ENCODE results near the gene TRIM37. TPM values are rescaled to one million over a fixed set of nuclear protein-coding genes. Genes with fewer than 3 reads are reported as not detected.

TRIM37 gene
- total RNA-seq, 1 donor from 2014 or later: 22.9 TPM

DNA sequence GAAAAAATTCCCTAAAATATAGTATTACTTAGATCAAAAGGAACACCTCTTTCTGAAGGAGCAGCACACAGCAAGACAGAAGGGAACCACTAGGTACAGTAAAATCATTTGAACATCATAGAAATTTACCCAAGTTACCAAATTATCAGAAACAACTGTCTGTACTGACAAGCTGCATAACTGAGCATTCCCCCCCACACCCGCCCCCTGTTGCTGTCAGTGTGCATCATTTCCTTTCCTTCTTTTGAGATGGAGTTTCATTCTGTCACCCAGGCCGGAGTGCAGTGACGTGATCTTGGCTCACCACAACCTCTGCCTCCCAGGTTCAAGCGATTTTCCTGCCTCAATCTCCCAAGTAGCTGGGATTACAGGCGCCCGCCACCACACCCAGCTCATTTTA, 120.7 kb downstream of the TRIM37 start:
- no peak for DNase-seq (ENCODE audit: low read depth)
- TF ChIP-seq, protein P1, sequence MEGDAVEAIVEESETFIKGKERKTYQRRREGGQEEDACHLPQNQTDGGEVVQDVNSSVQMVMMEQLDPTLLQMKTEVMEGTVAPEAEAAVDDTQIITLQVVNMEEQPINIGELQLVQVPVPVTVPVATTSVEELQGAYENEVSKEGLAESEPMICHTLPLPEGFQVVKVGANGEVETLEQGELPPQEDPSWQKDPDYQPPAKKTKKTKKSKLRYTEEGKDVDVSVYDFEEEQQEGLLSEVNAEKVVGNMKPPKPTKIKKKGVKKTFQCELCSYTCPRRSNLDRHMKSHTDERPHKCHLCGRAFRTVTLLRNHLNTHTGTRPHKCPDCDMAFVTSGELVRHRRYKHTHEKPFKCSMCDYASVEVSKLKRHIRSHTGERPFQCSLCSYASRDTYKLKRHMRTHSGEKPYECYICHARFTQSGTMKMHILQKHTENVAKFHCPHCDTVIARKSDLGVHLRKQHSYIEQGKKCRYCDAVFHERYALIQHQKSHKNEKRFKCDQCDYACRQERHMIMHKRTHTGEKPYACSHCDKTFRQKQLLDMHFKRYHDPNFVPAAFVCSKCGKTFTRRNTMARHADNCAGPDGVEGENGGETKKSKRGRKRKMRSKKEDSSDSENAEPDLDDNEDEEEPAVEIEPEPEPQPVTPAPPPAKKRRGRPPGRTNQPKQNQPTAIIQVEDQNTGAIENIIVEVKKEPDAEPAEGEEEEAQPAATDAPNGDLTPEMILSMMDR (conservative IDR thresholded peaks at IDR 0.05; ENCODE audit: low read depth, low read length): no peak

DNA sequence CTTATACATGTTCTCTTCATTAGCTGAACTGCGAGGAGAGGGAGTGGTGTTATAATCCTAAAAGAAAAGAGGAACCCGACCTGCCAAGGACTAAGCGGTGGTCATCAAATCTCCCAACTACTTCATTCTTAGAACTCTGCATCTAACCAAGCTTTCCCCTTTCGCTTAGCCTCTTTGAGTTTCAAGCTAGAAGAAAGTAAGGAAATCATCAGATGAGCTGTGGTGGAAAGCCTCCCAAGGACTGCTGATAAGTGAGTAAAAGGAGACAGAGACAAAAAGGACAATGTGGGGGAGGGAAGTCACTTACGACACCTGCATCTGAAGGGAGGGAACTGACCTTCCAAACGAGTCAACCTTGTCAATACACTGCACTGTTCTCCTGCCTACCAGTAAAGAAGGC, 121.3 kb downstream of the TRIM37 start:
- H3K4me3 ChIP-seq (ENCODE audit: low read depth, low read length): no peak overlapping the region
- DNase-seq (ENCODE audit: low read depth): no peak
- TF ChIP-seq, protein P1 (conservative IDR thresholded peaks at IDR 0.05; ENCODE audit: low read depth, low read length): no peak

More for the DNA sequence above, 120.7 kb downstream of the TRIM37 start:
- no peak overlapping the region for H3K4me3 ChIP-seq (ENCODE audit: low read depth, low read length)

DNA sequence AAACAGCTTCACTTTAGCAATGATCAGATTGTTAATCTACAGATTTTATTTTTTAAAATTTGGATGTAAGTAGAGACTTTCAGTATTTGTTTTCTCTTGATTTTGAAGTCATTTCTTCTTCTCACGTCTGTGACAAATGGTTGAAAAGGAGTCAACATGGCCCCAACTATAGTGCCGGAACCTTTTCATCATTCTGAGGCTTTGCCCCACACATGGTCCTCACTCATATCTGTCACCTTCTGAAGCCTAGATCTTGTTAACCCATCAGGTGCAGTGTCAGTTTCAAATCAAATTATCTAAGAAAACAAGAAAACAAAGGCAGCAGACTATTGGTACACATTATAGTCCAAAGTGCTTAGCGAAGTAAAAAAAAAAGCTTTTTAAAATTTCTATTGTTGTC, 124.1 kb downstream of the TRIM37 start:
- no peak overlapping the region for H3K4me3 ChIP-seq (ENCODE audit: low read depth, low read length)
- no peak for DNase-seq (ENCODE audit: low read depth)
- TF ChIP-seq, protein P1 (conservative IDR thresholded peaks at IDR 0.05; ENCODE audit: low read depth, low read length): no peak

DNA sequence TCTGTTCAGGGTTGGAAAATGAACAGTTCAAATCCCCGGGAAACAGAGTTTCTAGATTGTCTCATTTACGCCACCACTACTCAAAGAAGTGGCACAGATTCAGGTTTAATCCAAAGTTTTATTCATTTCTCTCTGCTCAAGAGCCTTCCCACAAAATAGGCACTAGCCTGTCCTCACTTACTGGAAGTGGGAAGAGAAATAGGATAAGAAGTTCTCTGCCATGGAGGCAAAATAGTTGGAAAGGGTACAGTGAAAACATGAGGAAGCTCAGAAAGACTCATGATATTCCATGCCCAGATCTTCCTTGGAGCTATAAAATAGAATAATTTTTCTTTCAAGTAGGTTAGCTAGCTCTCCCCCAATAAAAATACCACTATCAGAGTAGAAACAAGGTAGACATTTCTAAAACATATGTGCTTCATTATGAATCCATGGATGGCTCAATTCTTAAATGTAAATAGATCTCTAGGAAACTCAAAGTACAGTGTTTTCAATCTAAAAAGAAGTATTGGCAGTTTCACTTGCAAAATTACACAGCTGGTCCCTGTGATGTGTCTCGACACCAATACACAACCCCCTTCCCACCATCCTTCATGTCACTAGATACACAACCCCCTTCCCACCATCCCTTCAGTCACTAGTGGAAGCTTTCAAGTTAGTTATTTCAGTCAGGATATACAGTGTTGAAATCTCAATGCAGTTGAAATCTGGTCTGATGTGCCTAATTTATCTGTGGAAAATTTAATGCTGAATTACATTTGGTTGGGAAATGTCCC, 125.8 kb downstream of the TRIM37 start:
- no peak for DNase-seq (ENCODE audit: low read depth)
- TF ChIP-seq, protein P1 (conservative IDR thresholded peaks at IDR 0.05; ENCODE audit: low read depth, low read length): no peak
- no peak overlapping the region for H3K4me3 ChIP-seq (ENCODE audit: low read depth, low read length)

DNA sequence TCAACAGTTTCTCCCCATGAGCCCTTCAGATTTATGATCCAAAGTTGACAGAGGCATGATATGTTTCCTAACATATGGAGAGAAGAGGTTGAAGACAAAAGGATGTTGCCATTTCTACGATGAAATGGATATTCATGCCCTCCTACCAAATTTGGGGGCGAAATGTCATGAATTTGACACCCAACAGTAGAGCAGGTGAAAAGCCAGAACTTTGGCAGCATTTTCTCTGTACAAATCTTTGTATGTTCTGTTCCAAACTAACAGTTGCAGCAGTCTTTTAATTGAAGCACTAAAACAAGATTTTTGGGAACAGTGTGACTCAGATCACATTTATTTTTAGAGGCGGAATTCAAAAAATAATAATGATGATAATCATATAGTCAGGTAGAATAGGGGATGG, 130.1 kb downstream of the TRIM37 start:
- TF ChIP-seq, protein P1 (conservative IDR thresholded peaks at IDR 0.05; ENCODE audit: low read depth, low read length): no peak
- no peak overlapping the region for H3K4me3 ChIP-seq (ENCODE audit: low read depth, low read length)
- DNase-seq (ENCODE audit: low read depth): no peak

DNA sequence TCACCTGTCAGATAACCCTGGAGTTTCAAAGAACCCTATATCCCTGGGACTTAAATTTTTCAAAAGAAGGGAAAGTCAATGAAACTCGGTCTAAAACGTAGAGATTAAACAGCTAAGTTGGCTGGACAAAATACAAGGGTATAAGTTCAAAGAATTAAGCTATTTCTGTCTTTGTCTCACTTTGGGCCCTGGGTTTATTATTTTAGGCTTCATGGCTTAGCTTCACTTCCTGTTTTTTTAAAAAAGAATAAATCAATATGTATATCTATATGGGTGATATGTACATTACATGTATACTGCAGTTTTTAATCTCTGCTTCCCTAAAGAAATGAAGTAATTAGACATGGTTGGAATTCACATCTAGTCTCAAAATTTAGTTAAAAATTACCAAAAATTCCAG, 132.3 kb downstream of the TRIM37 start:
- DNase-seq (ENCODE audit: low read depth): no peak
- TF ChIP-seq, protein P1 (conservative IDR thresholded peaks at IDR 0.05; ENCODE audit: low read depth, low read length): no peak
- H3K4me3 ChIP-seq (ENCODE audit: low read depth, low read length): no peak overlapping the region

Data from epithelial cell of proximal tubule (primary cell).